Cerebellar nuclear complex (tissue), 1 donor: ENCODE measurements around the gene CD160.
"Not testable (repeated sequence)": the region's sequence is repeated elsewhere in the genome, so short reads cannot be mapped to it uniquely, and the experiment has no call there.

Experiments
- DNase-seq, 2 experiments: peaks; one replicate each; lab custom pipeline; 2025; lab: John Stamatoyannopoulos, UW

Gene CD160

GRCh38 chr1:145758575-145758974 is 39.3 kb downstream of the CD160 start:
- DNase-seq, result peak in 1 of 2 experiments; percentile 30

- DNase-seq, result no peak
These were observed 40.4 kb downstream of the CD160 start for GRCh38 chr1:145759721-145760120.

- not testable (repeated sequence) for DNase-seq
These were observed 41.2 kb downstream of the CD160 start for GRCh38 chr1:145760395-145760949.

- DNase-seq, result not testable (repeated sequence)
These were observed 42.2 kb downstream of the CD160 start for GRCh38 chr1:145761498-145761897.

GRCh38 chr1:145762001-145762400 is 42.7 kb downstream of the CD160 start:
- not testable (repeated sequence) for DNase-seq

GRCh38 chr1:145764231-145764940 is 45.1 kb downstream of the CD160 start:
- not testable (repeated sequence) for DNase-seq

GRCh38 chr1:145765127-145765526 is 45.8 kb downstream of the CD160 start:
- not testable (repeated sequence) for DNase-seq

GRCh38 chr1:145765585-145766360 is 46.5 kb downstream of the CD160 start:
- DNase-seq, result not testable (repeated sequence)

GRCh38 chr1:145766926-145767325 is 47.6 kb downstream of the CD160 start:
- DNase-seq, result not testable (repeated sequence)

GRCh38 chr1:145768004-145768403 is 48.7 kb downstream of the CD160 start:
- not testable (repeated sequence) for DNase-seq

GRCh38 chr1:145771056-145771455 is 51.8 kb downstream of the CD160 start:
- no peak for DNase-seq

- DNase-seq, result no peak
These were observed 54.1 kb downstream of the CD160 start for GRCh38 chr1:145773423-145773822.

- DNase-seq, result no peak
These were observed 58.3 kb downstream of the CD160 start for GRCh38 chr1:145777357-145778145.

- no peak for DNase-seq
These were observed 58.8 kb downstream of the CD160 start for GRCh38 chr1:145778146-145778540.

GRCh38 chr1:145782272-145783099 is 63.2 kb downstream of the CD160 start:
- no peak for DNase-seq

GRCh38 chr1:145784409-145784808 is 65.1 kb downstream of the CD160 start:
- DNase-seq, result peak in 1 of 2 experiments; percentile 17

GRCh38 chr1:145785547-145785946 is 66.2 kb downstream of the CD160 start:
- no peak for DNase-seq

- DNase-seq, result no peak
These were observed 67.0 kb downstream of the CD160 start for GRCh38 chr1:145786271-145786670.

GRCh38 chr1:145788580-145788979 is 69.3 kb downstream of the CD160 start:
- no peak for DNase-seq
